NOMO-1 treated with DMSO at 0.1 percent for 48 hours (cell line): ENCODE measurements around the gene DRAM1.
"Not testable (repeated sequence)": the region's sequence is repeated elsewhere in the genome, so short reads cannot be mapped to it uniquely, and the experiment has no call there.

Experiments
- DNase-seq: peaks from one replicate; lab custom pipeline; 2025; ENCODE audit not compliant: unreplicated experiment; lab: John Stamatoyannopoulos, UW

The DRAM1 gene

DNA sequence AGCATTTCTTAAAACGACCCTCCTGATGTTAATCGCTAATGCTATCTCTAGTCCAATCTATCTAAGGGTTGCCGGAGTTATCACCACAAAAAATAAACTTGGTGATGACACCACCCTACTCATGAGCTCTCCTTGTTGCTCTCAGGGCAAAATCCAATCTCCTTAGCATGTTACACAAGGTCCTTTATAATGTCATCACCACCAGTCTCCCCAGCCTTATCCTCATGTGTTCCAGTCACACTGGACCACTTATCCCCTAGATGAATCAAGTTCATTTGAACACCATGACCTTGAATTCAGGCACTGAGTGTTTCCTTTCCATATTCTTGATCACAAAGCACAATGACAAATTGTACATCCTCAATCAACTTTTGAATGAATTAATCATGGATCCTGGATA is 19.0 kb upstream of the DRAM1 start:
- no peak for DNase-seq

DNA sequence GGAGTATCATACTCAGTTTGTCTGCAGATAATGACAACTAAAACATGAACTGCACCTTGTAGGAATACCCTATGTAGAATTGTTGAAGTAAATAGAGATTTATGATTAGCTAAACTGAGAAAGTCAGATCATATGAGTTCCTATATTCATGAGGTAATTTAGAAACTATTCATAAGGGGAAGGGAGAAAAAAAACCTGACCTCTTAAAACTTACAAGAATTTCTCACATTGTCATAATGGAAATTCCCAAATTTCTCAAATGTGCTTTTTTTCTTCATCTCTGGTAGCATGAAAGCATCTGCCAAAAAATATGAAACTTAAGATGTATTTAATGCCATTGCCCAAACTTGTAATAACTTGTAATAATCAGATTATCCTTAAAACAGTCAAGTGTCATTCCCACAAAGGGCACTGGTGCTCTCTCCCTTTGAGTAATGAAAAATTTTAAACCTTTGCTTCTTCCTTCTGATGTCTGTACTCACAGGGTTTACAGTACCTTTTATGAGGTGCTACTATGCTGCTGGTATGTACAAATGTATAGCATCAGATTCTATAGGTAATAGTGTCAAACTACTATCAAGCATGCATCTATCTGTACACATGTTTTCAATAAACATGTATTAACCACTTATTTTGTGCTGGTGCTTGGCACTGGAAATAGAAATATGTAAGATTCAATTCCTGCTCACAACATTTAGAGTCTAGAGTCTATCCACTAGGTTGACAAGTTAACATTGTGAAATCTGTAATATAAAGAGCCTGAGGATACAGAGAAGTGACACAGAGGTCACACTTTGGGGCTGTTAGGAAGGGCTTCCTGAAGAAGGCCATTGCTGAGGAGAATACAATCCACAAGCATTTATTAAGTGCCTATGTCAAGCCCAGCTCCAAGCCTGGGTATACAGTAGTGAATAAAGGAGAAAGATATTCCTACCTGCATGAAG is 17.4 kb upstream of the DRAM1 start:
- peak; percentile 25 for DNase-seq

DNA sequence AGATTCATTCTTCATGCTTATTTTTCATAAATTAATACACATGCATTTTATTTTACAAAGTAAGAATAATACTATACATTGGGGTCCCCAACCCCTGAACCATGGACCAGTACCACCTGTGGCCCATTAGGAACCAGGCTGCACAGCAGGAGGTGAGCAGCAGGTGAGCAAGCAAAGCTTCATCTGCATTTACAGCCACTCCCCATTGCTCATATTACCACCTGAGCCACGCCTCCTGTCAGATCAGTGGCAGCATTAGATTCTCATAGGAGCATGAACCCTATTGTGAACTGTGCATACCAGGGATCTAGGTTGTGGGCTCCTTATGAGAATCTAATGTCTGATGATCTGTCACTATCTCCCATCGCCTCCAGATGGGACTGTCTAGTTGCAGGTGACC is 15.7 kb upstream of the DRAM1 start:
- DNase-seq, result not testable (repeated sequence)

DNA sequence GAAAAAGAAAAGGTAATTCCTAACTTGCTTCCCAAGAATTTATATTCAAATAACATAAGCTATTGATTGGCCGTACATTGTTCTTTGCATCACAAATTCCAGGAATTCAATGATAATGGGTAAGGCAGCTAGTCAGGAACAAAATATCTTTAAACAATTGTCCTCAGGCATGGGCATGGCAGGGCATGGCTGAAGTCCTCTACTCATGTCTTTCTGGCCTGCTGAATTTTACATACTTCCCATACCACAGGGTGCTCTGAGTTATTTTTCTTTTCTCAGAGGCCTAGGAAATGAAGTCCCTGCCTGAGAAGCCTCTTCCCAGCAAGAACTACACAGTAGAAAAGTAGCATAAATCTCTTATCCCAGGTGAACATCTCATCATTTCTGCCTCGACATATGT is 15.1 kb upstream of the DRAM1 start:
- no peak for DNase-seq

DNA sequence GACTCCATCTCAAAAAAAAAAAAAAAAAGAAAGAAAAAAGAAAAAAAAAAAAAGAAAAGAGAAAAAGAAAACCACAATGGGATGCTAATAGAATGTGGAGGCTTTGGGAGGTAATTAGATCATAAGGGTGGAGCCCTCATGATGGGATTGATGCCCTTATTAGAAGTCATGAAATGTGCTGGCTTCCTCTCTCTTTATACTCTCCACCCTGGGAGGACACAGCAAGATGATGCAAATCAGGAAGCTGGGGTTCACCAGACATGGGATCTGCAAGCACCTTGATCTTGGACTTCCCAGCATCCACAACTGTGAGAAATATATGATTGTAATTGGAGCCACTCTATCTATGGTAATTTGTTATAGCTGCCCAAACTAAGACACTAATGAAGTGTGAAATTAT is 13.4 kb upstream of the DRAM1 start:
- no peak for DNase-seq

DNA sequence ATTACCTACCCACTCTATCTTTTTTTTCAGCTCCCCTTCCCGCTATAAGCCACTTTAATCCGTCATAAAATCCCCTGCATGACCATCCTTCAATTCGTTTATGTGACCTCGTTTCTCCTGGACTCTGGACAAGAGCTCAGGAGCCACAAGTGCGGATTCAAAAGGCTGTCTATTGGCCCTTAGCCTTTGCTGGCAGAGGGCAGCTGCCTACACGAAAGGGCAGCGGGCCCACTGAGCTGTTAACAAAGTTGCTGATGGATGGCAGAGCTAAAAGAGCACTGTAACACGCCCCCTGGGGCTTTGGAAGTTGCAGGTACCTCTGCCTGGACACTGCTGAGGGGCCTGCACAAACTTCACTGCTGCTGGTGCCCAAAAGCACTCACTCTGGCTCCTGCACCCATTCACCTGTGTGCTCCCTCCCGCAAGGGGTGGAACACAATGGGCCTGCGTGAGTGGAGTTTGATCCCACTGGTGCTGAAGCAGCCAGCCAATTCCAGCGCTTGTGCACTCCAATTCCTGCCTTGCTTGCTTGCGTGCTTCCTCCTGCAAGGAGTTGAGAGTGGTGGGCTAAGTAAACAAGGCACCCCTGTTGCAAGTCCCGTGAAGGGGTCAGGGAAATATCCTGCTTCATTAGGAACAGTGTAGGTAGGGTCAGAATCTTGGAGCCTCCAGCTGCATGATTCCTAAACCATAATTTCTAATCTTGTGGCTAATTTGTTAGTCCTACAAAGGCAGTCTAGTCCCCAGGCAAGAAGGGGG is 10.6 kb upstream of the DRAM1 start:
- DNase-seq, result no peak

DNA sequence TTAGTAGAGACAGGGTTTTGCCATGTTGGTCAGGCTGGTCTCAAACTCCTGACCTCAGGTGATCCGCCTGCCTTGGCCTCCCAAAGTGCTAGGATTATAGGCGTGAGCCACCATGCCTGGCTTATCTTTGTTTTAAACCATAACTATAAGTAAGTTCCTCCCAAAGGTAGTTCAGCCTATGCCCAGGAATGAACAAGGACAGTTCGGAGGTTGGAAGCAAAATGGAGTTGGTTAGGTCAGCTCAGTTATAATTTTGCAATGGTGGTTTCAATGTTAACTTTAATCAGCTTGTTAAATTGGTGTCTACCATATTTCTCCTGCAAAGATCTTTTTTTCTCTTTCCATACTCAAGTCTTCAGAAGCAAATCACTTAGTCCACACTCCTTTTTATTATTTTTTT is 9.8 kb upstream of the DRAM1 start:
- DNase-seq, result not testable (repeated sequence)

DNA sequence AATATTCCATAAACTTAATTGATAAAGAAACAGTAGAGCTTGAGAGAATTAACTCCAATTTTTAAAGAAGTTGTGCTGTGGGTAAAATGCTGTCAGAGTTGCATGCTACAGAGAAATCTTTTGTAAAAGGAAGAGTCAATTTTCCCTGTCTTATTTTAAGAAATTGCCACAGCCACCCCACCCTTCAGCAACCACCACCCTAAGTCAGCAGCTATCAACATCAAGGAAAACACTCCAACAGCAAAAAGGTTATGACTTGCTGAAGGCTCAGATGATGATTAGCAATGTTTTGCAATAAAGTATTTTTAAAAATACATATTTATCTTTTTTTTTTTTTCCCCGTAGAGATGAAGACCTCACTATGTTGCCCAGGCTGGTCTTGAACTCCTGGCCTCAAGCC is 6.5 kb upstream of the DRAM1 start:
- no peak for DNase-seq

DNA sequence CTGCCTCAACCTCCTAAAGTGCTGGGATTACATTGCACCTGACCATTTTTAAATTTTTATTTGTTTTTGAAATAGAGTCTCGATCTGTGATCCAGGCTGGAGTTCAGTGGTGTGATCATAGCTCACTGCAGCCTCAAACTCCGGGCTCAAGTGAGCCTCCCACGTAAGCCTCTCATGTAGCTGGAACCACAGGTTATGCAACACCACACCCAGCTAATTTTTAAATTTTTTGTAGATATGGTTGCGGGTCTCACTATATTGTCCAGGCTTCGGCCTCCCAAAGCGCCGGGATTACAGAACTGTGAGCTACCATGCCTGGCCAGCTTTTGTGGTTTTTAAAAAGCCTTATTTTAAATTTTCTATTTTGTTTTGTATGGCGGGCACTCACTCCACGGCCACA is 2.2 kb upstream of the DRAM1 start:
- no peak for DNase-seq

DNA sequence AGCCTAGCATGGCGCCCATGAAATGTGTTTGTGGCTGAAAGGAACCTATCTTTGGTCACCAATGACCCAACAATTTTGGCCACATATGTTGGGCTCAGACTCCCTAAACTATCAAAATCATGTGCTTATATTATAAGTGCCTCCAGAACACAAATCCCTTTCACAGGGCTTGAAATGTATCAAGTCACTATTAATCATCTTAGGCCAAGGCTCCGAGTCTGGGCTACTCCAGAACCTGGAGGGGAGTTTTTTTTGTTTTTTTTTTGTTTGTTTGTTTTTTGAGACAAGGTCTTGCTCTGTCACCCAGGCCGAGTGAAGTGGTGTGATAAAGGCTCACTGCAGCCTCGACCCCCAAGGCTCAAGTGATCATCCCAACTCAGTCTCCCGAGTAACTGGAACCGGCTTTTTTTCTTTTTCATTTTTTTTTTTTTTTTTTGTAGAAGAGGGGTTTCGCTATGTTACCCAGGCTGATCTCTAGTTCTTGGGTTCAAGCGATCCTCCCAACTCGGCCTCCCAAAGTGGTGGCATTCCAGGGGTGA is 989 bp upstream of the DRAM1 start:
- DNase-seq, result no peak

DNA sequence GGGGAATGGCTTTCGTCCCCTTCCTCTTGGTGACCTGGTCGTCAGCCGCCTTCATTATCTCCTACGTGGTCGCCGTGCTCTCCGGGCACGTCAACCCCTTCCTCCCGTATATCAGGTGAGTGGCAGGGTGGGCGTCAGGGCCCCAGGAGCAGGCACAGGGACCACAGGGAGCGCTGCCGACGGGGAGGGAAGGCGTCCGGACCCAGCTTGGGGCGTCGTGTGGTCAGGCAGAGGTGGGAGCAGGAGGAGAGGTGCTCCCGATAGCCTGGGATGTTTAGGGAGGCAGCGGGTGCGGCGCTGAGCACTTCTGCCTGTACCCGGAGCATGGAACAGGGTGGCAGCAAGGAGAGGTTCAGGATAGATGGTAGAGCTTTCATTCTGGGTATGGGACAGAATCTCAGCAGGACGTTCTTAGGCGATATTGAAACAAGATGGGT is 444 bp downstream of the DRAM1 start:
- DNase-seq, result no peak

DNA sequence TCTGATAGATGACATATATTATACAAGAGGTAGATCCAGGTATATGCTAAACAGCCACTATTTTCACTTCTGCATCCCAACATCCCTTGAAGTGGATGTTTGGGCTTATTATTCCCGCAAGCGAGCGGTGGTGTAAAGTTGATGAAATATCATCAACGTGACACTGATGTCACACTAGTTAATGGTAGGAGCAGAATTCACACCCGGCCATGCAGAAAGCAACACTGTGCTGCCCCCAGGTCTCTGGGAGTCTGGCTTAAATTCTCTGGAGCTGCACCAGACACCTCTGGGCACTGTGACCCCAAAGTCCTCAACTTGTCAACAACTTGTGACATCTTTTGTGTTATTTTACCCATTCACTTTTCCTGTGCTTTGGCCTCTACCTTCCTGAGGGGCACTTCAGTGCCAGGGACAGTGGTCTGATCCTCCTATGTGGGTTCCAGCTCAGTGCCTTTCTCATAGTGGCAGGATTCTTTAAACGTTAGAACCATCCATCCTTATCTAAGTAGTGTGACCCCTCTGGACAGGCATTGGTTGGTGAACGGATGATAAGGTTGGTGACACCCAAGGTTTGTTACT is 952 bp downstream of the DRAM1 start:
- DNase-seq, result peak; percentile 48

DNA sequence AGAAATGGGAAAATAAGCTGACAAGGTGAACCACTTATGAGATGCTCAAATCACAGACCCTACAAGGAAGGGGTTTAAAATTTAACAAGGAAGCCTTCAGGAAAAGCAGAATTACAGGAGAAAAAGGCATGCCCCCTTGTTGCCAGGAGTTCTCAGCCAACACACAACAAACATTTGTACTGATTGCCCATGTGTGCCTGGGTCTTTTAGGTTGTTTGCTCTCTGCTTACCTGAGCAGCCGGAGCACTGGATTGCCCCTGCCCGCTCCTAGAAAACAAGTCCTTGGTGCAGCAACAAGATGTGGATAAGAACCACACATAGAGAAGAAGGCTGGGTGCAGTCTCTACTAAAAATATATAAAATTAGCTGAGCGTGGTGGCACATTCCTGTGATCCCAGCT is 3.4 kb downstream of the DRAM1 start:
- no peak for DNase-seq

DNA sequence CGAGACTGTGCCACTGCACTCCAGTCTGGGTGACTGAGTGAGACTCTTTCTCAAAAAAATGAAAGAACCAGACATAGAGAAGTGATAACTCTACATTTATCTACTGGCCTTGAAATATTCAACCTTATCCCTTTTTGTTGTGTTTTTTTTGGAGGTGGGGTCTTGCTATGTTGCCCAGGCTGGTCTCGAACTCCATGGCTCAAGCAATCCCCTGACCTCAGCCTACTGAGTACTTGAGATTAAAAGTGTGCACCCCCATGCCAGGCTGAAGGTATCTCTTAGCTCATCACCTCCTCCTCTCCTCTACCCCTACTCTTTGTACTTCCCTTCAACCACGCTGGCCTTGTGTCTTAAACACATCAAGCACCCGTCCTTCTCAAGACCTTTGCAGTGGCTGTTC is 3.8 kb downstream of the DRAM1 start:
- no peak for DNase-seq

DNA sequence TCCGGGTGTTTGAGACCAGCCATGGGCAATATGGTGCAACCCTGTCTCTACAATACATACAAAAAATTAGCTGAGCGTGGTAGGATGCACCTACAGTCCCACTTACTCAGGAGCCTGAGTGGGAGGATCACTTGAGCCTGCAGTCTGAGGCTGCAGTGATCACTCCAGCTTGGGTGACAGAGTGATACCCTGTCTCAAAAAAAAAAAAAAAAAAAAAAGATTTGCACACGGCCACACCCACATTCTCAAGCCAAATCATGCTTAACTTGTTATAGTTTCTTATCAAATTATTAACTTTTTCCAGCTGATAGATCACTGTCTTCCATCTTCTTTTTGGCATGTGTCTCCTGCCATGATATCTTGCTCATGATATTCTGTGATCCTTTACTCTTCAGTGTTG is 6.8 kb downstream of the DRAM1 start:
- no peak for DNase-seq

DNA sequence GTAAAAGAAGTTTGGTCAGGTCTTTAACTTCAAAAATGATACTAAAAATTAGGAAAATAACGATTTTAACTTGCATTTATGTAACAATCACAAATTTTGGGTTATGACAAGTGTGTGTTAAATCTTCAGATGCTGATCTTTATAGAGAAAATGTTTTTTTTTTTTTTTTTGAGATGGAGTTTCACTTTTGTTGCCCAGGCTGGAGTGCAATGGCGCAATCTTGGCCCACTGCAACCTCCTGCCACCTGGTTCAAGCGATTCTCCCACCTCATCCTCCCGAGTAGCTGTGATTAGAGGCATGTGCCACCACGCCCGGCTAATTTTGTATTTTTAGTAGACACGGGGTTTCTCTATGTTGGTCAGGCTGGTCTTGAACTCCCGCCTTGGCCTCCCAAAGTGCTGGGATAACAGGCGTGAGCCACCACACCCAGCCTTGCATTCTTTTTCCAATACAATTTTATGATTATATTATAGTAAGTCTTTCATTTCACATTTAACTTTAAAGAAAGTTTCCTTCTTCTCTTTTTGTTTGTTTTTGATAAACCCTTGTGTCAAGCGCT is 7.5 kb downstream of the DRAM1 start:
- DNase-seq, result not testable (repeated sequence)

DNA sequence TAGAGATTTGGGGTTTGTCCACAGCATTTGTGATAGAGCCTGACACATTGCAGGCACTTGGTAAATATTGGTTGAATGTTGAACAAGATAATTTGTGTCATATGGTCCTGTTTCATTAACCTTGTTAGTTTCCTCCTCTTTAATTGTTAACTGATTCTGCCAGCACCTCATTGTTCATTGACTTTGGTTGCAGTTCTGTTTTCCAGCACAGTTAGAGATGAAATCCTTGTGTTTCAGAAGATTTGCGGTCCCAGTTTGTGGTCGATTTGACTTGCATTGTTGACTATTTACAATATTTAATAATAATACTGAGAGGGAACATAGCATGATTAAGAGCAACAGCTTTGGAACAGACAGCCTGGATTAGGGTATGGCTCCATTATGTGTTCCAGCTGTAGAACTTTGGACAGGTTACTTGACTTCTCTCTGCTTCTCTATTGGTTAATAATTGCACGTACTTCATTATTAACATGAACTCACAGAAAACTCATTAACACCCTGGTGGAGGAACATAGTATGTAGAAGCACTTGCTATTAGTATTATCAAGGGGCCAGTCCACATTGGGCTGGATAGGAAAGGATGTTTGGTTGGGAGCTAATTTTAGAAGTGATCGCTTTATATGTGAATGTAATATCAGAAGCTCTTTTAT is 8.7 kb downstream of the DRAM1 start:
- no peak for DNase-seq

DNA sequence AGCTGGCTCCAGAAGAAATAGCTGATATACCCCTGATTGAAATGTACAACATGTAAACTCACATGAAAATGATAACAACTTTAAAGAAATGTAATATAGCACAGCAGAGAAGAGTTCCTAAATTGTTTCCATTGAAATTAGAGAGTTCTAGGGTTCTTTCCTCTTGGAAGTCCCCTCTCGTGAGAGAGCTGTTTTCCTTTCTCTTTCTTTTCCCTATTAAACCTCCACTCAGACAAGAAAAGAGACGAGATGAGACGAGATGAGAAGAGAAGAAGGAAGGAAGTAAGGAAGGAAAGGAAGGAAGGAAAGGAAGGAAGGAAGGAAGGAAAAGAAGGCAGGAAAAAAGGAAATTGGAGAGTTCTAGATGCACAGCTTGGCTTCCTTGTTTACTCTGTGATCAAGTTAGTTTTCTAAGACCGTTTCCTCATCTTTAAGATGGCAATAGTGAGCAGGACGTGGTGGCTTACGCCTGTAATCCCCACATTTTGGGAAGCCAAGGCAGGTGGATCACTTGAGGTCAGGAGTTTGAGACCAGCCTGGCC is 11.9 kb downstream of the DRAM1 start:
- no peak for DNase-seq

DNA sequence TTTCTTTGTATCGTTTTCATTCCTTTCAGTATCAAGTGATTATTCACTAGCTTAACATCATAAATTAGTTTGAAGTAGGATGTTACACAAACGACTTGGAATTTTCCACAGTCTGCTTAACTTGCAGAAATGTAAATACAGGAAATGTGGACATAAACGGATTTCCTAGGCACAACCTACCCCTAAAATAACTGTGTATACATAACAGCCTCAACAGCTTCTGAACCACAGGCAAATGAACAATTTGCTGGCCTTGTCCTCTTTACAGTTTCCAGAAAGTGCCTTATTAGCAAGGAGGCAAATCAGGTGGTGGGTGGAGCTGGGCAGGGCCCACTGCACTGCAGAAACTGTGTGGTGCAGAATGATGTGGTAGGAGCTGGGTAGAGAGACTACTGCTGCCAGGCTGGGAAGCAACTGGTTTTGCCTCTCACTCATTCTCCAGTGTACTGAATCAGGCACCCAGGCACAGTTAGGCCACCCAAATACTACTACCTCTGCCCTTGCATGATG is 14.1 kb downstream of the DRAM1 start:
- peak; percentile 94 for DNase-seq

DNA sequence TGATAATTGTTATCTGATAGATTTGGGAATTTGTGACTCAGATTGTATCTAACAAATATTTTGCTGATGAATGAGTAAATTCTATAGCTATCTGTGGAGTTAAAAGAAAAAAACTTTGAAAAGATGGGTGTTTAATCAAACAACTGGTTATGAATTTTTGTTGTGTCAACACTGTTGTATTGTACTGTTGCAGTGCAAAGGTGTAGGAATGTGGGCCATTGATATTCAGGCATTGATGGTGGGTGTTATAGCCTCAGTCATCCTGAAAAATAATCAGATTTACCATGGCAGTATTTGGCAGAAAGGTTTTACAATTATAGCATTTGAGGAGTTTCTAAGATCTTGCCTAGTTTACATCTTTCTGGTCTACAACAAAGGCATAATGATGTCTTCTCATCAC is 15.4 kb downstream of the DRAM1 start:
- no peak for DNase-seq
